DOHH2 (cell line): ENCODE results near the gene NDUFS4.

Experiments
- EZH2phosphoT487 ChIP-seq: fragments of 200-600 bp; sonication (generic); IDR thresholded peaks from 2 replicates; pipeline ENCODE4 v1.6.1; 2017; ENCODE audit warnings: borderline replicate concordance, mild to moderate bottlenecking, antibody characterized with exemption, low read length, moderate library complexity, mixed read lengths
- TF ChIP-seq, protein P1 (sequence below): fragments of 200-600 bp; sonication (generic); IDR thresholded peaks from one replicate; pipeline ENCODE4 v1.5.1; 2014; ENCODE audit warnings: antibody characterized with exemption, mild to moderate bottlenecking, low read depth, low read length; ENCODE audit not compliant: poor library complexity, severe bottlenecking

DNA sequence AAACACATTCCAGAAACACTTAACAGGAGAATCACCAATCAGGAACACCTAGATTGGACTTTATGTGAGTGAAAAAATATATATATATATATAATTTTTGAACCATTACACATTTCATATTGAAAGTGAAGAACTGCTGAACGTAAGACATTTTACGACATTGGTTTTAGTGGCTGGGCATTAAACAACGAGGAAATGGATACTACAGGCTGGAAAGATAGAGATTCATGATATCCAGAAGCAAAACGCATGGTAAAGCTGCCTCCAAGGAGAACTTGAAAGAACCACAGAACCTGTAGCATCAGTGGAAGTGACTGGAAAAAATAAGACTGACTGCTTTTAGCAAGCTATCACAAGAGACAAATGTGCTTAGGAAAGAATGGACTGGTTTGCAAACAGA is 13.2 kb upstream of the NDUFS4 start:
- TF ChIP-seq, protein P1, sequence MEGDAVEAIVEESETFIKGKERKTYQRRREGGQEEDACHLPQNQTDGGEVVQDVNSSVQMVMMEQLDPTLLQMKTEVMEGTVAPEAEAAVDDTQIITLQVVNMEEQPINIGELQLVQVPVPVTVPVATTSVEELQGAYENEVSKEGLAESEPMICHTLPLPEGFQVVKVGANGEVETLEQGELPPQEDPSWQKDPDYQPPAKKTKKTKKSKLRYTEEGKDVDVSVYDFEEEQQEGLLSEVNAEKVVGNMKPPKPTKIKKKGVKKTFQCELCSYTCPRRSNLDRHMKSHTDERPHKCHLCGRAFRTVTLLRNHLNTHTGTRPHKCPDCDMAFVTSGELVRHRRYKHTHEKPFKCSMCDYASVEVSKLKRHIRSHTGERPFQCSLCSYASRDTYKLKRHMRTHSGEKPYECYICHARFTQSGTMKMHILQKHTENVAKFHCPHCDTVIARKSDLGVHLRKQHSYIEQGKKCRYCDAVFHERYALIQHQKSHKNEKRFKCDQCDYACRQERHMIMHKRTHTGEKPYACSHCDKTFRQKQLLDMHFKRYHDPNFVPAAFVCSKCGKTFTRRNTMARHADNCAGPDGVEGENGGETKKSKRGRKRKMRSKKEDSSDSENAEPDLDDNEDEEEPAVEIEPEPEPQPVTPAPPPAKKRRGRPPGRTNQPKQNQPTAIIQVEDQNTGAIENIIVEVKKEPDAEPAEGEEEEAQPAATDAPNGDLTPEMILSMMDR = no peak
- TF ChIP-seq EZH2phosphoT487 = no peak
